Cardiac muscle cell (in vitro differentiated cells and primary cell): Measurements from ENCODE around the gene TACR1. TPM values are rescaled to one million over a fixed set of nuclear protein-coding genes. Genes with fewer than 3 reads are reported as not detected.
A peak's percentile ranks its signal among the peaks of the same experiment; 100 is the strongest.

Source experiments
- DNase-seq, 2 donors: peaks; one replicate each; pipeline versions ENCODE4 v3.0.0 to v3.0.0-alpha.2; 2010 to 2017; ENCODE audit warnings: low read depth in 1 of 2, low spot score in 1 of 2
- H3K27ac ChIP-seq: fragments of 200-600 bp; sonication (generic); 2 replicates; pipeline ENCODE4 v1.5.1; 2016
- H3K27me3 ChIP-seq: fragments of 200-600 bp; sonication (generic); 2 replicates; pipeline ENCODE4 v1.6.0; 2016; ENCODE audit warnings: control low read depth
- H3K36me3 ChIP-seq: fragments of 200-600 bp; sonication (generic); 2 replicates; pipeline ENCODE4 v1.5.1; 2016; ENCODE audit warnings: control low read depth
- H3K4me1 ChIP-seq: fragments of 200-600 bp; sonication (generic); 2 replicates; pipeline ENCODE4 v1.8.1; 2017; ENCODE audit warnings: low read depth, mild to moderate bottlenecking, mixed run types
- H3K4me3 ChIP-seq: fragments of 200-600 bp; sonication (generic); 2 replicates; pipeline ENCODE4 v1.5.1; 2016; ENCODE audit warnings: mild to moderate bottlenecking
- H3K9me3 ChIP-seq: fragments of 200-600 bp; sonication (generic); 2 replicates; pipeline ENCODE4 v1.5.1; 2017; ENCODE audit warnings: low read depth, mild to moderate bottlenecking, control low read depth
- CTCF ChIP-seq: IDR thresholded peaks from 2 replicates; pipeline ENCODE4 v1.5.1; 2012; ENCODE audit warnings: low read depth, mild to moderate bottlenecking, low read length
- polyA plus RNA-seq: library from polyadenylated mRNA; unstranded; fragments of >200 nt; fragmentation: Nextera tagmentation; extraction: Ambion mirVana; gene quantifications from 2 replicates; pipeline ENCODE4 v1.2.1, GENCODE V29; 2016
- total RNA-seq: library from RNA; depleted of rRNA; stranded (reverse); fragments of >200 nt; gene quantifications from 2 replicates; pipeline ENCODE4 v1.2.3, GENCODE V29; 2016

Gene TACR1
- total and polyA plus RNA-seq, 2 experiments from 2014 or later, result not detected

DNA sequence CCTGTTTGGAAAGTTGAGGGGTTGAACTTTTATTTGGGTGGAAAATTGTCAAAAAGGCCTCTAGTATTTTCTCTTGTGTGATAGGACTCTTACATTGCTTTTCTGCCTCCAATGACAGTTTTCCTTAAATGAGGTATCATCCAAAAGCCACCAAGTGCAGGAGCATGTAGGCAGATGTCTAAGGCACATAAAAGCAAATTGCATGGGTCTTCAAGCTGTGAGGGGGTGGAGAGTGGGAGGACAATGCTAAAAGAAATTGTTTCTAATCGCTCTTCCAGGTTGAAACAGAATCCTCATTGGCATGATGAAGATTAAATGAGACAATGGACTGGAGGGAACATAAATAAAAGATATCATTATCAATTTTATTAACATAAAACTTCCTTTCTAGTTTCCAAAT is 6.8 kb downstream of the TACR1 start:
- Histone ChIP-seq H3K4me3 (no peak overlapping the region), H3K36me3 (no peaks in the 10 kb centered on the region), H3K9me3 (no peaks in the 10 kb centered on the region), H3K27me3 (peaks cover 32% of the 10 kb centered on the region), H3K4me1 (no peaks in the 10 kb centered on the region), H3K27ac (no peak overlapping the region)
- no peak for TF ChIP-seq CTCF
- no peak for DNase-seq

DNA sequence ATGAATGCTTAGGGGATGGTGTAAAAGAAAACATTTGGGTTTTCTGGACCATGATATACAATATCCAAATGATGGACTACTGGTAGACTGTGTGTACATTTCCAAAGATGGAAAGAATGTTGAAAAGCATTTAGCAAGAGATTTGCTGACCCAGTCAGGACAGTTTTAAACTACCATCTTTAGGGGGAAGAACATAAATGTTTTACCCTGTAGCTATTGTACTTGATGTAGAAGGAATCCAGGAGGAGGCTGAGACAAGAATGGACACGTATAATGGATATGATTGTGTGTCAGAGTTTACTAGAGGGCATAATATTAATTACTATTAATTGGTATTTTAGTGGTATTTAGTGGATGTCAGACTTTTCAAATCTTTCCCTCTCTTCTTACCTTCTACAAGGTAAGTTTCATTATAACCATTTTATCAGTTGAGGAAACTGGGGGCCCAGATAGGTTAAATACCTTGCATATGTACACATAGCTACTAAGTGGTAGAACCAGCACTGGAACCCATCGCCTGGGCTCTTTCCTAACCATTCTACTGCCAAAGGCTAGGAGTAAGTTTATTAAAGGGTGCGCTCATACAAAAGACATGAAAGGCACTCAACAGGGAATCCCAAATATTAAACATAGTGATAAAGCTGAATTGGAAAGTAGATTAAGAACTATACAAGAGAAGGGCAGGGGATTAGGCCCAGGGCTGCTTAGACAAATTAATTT is 8.9 kb downstream of the TACR1 start:
- Histone ChIP-seq H3K9me3 (no peaks in the 10 kb centered on the region), H3K27me3 (peaks cover 14% of the 10 kb centered on the region), H3K4me3 (no peak overlapping the region), H3K4me1 (no peaks in the 10 kb centered on the region), H3K27ac (no peak overlapping the region), H3K36me3 (no peaks in the 10 kb centered on the region)
- no peak for DNase-seq
- no peak for TF ChIP-seq CTCF

GRCh38 chr2:75186821-75187220 is 12.5 kb downstream of the TACR1 start:
- no peaks in the 10 kb centered on the region for H3K27me3 ChIP-seq
- no peak for TF ChIP-seq CTCF
- no peak overlapping the region for H3K27ac ChIP-seq
- no peaks in the 10 kb centered on the region for H3K36me3 ChIP-seq
- H3K4me3 ChIP-seq, result no peak overlapping the region
- H3K9me3 ChIP-seq, result no peaks in the 10 kb centered on the region
- H3K4me1 ChIP-seq, result no peaks in the 10 kb centered on the region
- peak in 1 of 2 donors; percentile 41 for DNase-seq

- no peaks in the 10 kb centered on the region for H3K4me1 ChIP-seq
- no peak for TF ChIP-seq CTCF
Measured at GRCh38 chr2:75182606-75183005, 16.7 kb downstream of the TACR1 start.

GRCh38 chr2:75180476-75180875 is 18.8 kb downstream of the TACR1 start:
- TF ChIP-seq CTCF, result no peak

More at GRCh38 chr2:75182606-75183005, 16.7 kb downstream of the TACR1 start:
- no peaks in the 10 kb centered on the region for H3K36me3 ChIP-seq
- no peak for DNase-seq
- no peaks in the 10 kb centered on the region for H3K27me3 ChIP-seq
- H3K27ac ChIP-seq, result no peak overlapping the region
- H3K9me3 ChIP-seq, result no peaks in the 10 kb centered on the region
- H3K4me3 ChIP-seq, result no peak overlapping the region

More at GRCh38 chr2:75180476-75180875, 18.8 kb downstream of the TACR1 start:
- H3K27me3 ChIP-seq, result no peaks in the 10 kb centered on the region
- no peak overlapping the region for H3K27ac ChIP-seq
- H3K9me3 ChIP-seq, result no peaks in the 10 kb centered on the region
- no peak for DNase-seq
- no peak overlapping the region for H3K4me3 ChIP-seq
- H3K36me3 ChIP-seq, result no peaks in the 10 kb centered on the region
- H3K4me1 ChIP-seq, result no peaks in the 10 kb centered on the region
